NCI-H128 (cell line): ENCODE measurements around the gene RABGAP1L.
"Not testable (repeated sequence)": the region's sequence is repeated elsewhere in the genome, so short reads cannot be mapped to it uniquely, and the experiment has no call there.

Experiments
- DNase-seq: peaks from one replicate; lab custom pipeline; 2025; ENCODE audit not compliant: unreplicated experiment; lab: John Stamatoyannopoulos, UW

RABGAP1L gene

DNA sequence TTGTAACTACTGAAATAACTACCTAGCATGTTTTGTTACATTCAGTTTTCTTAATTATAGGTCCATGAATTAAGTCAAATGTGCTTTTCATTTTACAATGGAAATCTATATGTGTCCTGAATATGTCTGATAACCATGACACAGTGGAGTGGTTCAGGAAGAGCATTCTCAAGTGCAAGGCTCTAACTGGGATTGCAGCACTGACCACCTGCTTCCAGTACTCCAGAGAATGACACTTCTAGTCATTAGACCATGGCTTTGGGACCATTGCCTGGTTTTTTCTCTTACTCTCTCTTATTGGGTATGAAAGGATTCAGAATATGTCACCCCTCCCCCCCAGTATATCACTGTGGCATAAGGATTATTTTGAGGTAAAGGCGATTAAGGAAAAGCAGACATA, 635.5 kb downstream of the RABGAP1L start:
- no peak for DNase-seq

GRCh38 chr1:174795806-174796205, 636.5 kb downstream of the RABGAP1L start:
- DNase-seq: no peak

- DNase-seq: no peak
These were observed 638.1 kb downstream of the RABGAP1L start for GRCh38 chr1:174797398-174797797.

DNA sequence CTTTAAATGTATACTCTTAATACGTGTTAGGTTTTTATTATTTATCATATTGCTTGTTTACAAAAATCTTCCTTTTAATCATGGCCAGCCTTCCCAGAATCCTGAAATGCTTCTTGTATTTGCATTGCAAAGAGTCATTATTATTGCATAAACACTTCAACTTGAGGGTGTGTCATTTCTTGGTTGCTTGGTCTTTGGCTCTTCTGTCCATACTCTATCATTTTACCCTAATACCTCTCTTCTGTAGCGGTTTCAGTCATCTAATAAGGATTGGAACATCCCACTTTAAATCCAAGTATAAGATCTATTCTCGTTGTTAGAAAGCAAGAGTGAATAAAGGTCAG, 639.8 kb downstream of the RABGAP1L start:
- DNase-seq: no peak

DNA sequence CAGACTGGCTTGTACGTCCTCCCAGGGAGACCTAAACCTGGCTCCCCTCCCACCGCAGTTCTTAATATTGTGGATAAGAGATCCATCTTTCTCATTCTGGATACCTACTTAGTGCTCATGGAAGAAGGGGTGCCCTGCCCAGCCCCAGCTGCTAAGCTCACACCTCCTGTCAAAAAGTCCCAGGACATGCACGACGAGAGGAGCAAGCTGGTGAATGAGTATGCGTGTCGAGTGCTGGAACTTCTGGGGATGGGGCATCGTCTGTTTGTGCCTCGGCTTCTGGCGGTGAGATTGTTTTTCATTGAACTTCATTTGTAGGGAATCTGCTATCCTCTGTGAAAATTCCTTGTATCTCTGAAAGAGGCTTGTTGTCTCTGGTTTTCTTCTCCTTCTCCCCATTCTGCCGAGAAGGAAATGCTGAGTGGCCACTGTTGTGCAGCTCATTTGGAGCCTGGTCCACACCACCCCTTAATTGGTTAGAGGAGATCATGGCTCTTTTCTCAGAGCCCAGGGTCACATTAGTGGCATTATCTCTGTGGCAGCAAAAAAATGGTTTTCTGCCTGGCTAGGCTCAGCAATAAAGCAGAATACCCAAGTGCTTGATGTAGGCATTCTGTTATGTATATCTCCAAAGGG, 641.0 kb downstream of the RABGAP1L start:
- DNase-seq: no peak

- no peak for DNase-seq
These were observed 641.6 kb downstream of the RABGAP1L start for GRCh38 chr1:174800876-174801275.

GRCh38 chr1:174809755-174810280, 650.5 kb downstream of the RABGAP1L start:
- no peak for DNase-seq

GRCh38 chr1:174812016-174812415, 652.7 kb downstream of the RABGAP1L start:
- no peak for DNase-seq

DNA sequence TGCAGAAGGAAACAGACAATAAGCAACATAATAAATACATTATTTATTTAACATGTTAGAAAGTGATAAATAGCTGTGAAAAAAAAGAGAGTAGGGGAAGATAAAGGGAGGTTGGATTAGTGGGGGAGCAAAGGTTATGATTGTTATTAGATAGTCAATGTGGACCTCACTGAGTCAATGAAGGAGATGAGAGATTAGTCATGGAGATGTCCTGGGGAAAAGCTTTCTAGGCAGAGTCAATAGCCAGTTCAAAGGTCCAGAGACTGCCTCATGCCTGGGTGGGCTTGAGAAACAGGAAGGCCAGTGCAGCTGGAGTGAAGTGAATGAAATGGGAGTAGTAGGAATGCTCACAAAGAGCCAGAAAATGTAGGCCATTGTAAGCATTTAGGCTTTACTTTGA, 653.3 kb downstream of the RABGAP1L start:
- DNase-seq: no peak

GRCh38 chr1:174815036-174815435, 655.7 kb downstream of the RABGAP1L start:
- DNase-seq: no peak

DNA sequence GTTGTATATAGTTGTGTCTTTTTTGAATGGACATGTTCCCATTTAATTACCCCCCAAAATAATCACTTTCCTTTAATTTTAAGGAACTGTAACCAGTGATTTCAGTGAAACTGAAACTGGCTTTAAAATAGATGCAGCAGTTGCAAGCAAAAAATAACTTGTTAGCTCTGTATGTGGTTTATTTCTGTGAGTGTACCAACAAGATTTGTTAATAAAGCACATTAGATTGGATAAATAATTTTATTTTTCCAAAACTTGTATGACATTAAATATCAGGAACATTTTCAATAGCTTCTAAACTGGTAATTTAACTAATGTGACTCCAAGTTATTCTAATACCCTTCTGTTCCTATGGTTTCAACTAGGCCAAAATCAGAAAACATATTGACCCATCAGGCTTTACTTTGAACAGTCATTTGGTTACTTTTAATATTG, 656.2 kb downstream of the RABGAP1L start:
- DNase-seq: no peak

GRCh38 chr1:174816621-174817020, 657.3 kb downstream of the RABGAP1L start:
- not testable (repeated sequence) for DNase-seq

DNA sequence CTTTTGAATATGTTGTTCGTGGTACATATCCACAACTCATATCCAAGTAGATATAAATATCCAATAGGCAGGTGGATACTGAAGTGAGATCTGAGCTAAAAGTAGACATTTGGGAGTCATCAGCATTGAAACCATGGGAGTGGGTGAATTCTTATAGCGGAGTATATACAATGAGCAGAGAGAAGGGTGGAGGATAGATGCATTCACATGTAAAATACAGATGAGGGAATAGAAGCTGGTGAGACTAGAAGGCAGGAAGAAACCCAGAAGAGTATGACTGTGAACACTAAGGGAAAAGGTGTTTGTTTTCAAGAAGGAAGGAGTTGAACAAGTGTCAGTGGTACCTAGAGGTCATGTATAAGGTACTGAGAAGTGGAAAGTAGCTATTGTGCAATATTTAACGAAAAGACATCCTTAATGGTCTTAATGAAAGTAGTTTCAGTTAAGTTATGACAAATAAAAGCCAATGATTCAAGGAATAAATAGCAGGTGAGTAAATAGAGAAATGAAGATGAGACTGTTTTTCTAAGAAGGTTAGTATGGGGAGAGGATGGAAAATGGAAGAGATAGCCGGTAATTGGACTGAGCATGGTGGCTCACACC, 658.8 kb downstream of the RABGAP1L start:
- DNase-seq: no peak

GRCh38 chr1:174818951-174819350, 659.6 kb downstream of the RABGAP1L start:
- DNase-seq: no peak

DNA sequence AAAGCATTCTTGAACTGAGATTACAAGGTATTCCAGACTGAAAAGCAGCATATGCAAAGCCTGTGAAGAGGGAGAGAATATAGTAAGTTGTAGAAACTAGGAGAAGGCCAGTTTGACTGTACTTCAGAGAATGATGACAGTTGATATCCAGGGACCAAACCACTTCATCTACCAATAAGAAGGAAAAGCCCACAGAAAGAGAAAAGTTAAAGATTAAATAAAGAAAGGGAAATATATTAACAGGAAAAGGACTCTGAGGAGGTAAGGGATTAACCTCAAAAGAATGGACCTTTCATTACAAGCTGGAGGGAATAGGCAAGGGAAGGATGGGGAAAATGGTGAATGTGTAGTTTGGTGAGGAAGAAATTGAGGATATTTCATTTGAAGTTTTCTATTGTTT, 660.3 kb downstream of the RABGAP1L start:
- no peak for DNase-seq

DNA sequence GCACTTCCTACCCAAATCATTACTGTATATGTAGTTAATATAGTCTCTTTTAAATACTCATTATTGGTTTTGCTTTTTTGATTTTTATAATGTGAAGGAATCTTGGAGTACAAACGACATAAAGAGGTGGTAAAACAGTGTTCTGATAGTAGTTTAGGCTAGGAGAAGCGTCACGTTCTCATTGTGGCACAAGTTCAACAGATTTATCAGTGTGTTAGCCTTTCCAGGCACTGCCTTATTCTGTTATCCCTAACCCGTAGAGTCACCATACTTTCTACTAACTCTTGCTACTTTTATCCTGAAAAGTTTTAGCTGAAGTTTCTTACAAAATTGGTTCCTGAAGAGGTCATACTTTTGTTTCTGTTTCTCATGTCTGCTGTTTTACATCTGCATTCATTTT, 665.8 kb downstream of the RABGAP1L start:
- DNase-seq: no peak

- no peak for DNase-seq
These were observed 666.5 kb downstream of the RABGAP1L start for GRCh38 chr1:174825806-174826205.

DNA sequence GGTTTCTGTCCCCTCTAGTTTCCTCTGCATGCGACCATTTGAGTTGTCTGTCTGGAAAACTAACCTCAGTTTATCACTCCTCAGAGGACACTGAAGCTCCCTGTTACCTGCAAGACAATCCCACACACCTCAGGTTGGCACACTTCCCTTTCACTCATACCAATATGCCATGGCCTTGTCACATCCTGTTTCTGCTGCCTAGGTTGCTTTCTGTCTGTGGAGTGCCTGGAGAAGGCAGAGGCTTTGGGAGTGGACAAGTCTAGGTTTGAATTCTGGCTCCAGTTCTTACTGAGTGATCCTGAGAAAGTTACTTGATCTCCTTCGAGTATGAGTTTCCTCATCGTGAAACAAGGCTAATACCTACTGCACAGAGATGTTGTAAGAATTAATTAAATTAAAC, 668.9 kb downstream of the RABGAP1L start:
- no peak for DNase-seq

DNA sequence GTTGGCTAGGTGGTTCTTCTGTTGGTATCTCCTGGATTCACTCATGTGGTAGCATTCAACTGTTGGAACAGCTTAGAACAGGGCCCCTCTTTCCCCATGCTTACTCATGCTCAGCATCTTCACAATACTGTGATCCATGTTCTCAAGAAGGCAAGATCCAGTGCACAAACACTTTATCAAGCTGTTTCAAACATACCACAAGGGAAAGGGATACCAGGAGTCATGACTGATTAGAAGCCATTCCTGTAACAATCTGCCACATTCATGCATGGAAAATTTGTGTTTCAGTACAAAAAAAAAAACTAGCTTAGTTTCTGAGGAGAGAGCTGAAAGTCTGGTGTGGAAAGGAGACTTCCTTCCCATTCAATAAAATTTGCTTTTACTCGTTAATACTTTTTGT, 670.7 kb downstream of the RABGAP1L start:
- no peak for DNase-seq

DNA sequence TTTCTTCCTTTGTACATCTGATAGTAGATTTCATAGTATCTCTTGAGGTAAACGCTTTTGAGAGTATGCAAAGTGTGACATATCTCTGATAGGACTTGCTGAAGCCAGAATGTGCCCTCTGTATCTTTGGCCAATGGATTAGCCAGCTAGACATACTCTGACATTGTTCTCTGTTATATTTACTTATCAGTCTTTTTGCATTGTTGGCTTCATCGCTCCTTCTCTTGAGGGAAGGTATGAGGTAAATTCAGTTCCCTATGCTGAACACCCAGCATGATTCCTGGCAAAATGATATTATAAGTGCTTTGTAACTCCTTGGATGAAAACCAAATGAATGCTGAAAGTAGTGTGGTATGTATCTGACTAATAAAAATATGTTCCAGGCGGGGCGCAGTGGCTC, 677.2 kb downstream of the RABGAP1L start:
- DNase-seq: no peak

GRCh38 chr1:174837386-174837785, 678.1 kb downstream of the RABGAP1L start:
- no peak for DNase-seq

DNA sequence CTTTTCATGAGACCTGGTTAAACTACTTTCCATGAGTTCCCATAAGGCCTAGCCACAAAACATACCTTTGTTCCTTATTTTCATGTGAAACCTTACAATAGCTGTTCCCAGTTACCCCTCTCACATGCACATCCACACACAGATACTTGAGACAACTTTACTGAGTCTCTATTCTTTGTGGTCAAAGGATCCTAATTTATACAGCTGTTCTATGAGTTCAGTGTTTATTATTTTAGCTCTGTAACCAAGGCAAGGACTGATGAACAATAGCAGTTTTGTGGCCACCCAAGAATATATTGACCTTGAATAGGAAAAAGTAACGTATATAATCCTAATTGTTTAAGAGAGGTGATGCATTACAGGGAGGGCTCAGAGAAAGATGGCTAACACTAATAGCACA, 679.9 kb downstream of the RABGAP1L start:
- DNase-seq: no peak

DNA sequence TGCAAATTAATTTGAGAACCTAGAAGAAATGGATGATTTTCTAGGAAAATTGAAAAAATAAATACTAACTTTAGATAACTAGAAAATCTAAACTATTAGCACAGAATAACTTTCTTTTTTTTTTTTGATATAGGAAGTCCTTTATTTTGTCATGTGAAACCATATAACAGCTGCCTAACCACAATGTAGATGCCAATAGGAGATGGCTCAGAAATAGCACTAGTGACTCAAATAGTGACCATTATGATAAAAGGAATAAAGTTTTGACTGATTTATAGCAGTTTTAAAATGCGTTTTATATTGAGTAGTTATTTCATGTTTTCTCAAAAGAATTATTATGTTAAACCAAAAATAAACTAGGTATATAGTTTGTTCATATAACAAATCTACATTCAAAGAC, 682.4 kb downstream of the RABGAP1L start:
- DNase-seq: no peak
